Duodenal mucosa (tissue), 2 donors: ENCODE results near the gene SERINC5.

ENCODE experiments used
- H3K27ac ChIP-seq: one replicate; pipeline ENCODE4 v1.7.0; 2013; ENCODE audit warnings: low read depth, low read length
- H3K27me3 ChIP-seq, 2 donors: one replicate each; pipeline ENCODE4 v1.7.0; 2013; ENCODE audit warnings: low read length in 2 of 2, control low read depth in 1 of 2; ENCODE audit not compliant: insufficient read depth in 2 of 2, control insufficient read depth in 1 of 2
- H3K36me3 ChIP-seq, 2 donors: one replicate each; pipeline ENCODE4 v1.7.0; 2013; ENCODE audit warnings: low read length in 2 of 2, control low read depth in 1 of 2; ENCODE audit not compliant: insufficient read depth in 2 of 2, control insufficient read depth in 1 of 2
- H3K4me1 ChIP-seq, 2 donors: one replicate each; pipeline ENCODE4 v1.7.0; 2013; ENCODE audit warnings: low read length in 2 of 2, control low read depth in 1 of 2; ENCODE audit not compliant: insufficient read depth in 2 of 2, control insufficient read depth in 1 of 2
- H3K4me3 ChIP-seq, 2 donors: one replicate each; pipeline ENCODE4 v1.7.0; 2013; ENCODE audit warnings: low read length in 2 of 2, low read depth in 1 of 2
- H3K9ac ChIP-seq, 2 donors: one replicate each; pipeline ENCODE4 v1.7.0; 2013; ENCODE audit warnings: low read length in 2 of 2, low read depth in 1 of 2
- H3K9me3 ChIP-seq, 2 donors: one replicate each; pipeline ENCODE4 v1.7.0; 2013; ENCODE audit warnings: low read length in 2 of 2, control low read depth in 1 of 2; ENCODE audit not compliant: control insufficient read depth in 1 of 2

Gene SERINC5

DNA sequence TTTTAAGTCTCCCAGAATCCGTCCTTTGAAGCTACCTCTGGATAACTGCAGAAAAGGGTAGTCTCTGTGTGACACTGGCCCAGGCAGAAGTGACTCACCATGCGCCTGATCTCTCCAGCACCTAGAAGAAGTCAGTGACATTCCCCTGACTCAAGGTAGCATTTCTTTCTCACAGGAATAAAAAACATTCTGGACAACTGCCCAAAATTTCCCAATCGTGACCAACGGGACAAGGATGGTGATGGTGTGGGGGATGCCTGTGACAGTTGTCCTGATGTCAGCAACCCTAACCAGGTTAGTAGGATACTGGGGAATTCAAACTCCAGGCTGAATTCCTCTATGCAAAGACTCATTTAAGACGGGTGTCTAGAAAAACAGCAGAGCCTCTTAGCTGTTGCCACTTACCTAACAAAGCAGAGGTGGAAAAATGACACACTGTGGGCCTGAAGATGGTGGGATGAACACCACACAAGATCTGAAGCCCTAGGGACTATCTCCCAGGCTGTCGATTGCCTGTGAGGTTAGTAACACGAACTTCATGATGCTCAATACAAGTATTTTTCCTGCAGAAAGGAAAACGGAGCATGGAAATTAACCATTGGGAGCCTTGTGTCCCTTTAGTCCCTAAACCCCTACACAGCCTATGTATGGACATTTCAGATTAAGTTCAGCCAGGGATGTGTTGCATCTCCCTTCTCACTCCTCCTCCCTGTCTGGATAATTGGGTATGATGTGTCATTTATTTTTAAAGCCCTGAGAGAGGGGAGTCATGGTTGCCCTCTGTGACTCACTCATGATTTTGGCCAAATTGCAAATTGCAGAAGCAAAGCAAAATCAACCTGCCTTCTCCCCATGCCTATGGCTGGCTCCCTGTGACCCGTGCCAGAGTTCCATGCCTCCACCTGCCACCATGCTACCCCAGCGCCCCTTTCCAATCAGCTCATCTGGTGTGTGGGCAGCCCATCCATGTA, 183.5 kb downstream of the SERINC5 start:
- H3K4me1 ChIP-seq, result peaks cover 6 to 9% of the 10 kb centered on the region in 2 donors
- H3K9me3 ChIP-seq, result no peaks in the 10 kb centered on the region
- H3K9ac ChIP-seq, result no peak overlapping the region
- no peak overlapping the region for H3K27ac ChIP-seq
- no peaks in the 10 kb centered on the region for H3K36me3 ChIP-seq
- no peak overlapping the region for H3K4me3 ChIP-seq
- H3K27me3 ChIP-seq, result no peaks in the 10 kb centered on the region

DNA sequence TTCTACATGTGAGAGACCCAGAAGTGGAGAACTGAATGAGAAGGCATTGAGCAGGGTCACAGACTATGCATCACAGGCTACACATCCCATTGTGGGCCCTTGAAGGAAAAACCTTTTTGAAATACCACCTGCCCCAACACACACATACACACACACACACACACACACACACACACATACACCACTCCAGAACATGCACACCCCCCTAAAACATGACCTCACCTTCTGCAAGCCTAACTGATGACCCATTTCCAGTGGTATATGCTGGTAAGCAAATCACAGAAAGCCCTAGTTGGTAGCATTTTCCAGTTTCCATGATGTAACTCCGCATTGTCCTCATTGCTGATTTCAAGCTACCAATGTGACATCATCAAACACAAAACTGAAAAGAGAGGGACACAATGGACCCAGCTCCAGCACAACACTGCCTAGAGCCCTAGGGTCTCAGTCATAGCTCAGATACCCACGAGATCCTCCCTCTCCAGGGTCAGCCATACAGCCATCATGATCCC, 184.3 kb downstream of the SERINC5 start:
- H3K9ac ChIP-seq, result no peak overlapping the region
- H3K4me3 ChIP-seq, result no peak overlapping the region
- no peaks in the 10 kb centered on the region for H3K27me3 ChIP-seq
- peaks cover 6 to 9% of the 10 kb centered on the region in 2 donors for H3K4me1 ChIP-seq
- H3K9me3 ChIP-seq, result no peaks in the 10 kb centered on the region
- H3K27ac ChIP-seq, result no peak overlapping the region
- no peaks in the 10 kb centered on the region for H3K36me3 ChIP-seq

DNA sequence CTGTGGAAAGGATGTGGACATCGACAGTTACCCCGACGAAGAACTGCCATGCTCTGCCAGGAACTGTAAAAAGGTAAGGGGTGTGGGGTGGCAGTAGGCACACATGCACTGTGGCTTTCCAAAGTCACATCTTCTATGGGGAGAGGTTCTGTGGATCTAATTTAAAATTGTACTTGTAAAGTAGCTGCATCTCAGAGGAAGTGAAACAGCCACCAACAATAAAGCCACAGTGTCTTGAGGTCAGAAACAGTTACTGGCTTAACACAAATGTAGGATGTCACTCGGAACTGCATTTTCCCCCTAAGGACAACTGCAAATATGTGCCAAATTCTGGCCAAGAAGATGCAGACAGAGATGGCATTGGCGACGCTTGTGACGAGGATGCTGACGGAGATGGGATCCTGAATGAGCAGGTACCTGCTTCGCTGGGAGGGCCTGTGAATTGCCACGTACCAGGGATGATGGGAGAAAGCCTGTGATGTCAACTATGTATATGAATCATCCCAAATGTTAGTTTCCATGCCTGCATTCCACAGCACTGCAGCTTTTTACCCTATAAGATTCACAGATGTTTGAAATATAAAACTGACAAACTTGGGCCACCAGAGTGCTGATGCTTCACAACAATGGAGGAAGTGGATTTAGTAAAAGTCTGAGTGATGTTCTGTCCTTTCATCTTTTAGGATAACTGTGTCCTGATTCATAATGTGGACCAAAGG, 185.4 kb downstream of the SERINC5 start:
- Histone ChIP-seq H3K4me3 (no peak overlapping the region), H3K9me3 (no peaks in the 10 kb centered on the region), H3K27me3 (no peaks in the 10 kb centered on the region), H3K27ac (no peak overlapping the region), H3K36me3 (no peaks in the 10 kb centered on the region), H3K9ac (no peak overlapping the region), H3K4me1 (peaks cover 6 to 9% of the 10 kb centered on the region in 2 donors)

DNA sequence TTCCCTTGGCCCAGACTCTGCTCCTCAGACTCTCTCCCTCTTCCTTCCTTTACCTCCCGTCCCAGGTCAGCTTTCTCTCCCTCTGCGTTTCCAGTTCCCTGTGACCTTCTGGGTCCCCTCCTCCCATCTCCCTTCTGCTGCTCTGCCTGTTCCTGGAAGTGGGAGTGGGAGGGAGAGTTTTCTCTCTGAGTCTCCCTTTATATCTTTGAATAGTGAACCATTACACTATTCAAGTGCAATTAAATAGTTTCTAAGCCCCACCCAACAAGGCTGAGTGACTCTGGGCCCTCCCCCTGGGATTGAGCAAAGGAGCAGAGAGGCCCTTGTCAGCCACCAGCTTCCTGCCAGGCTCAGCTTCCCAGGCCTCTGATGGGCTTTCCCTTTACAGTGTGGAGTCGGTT, 185.9 kb downstream of the SERINC5 start:
- no peak overlapping the region for H3K9ac ChIP-seq
- H3K27ac ChIP-seq, result no peak overlapping the region
- H3K4me3 ChIP-seq, result no peak overlapping the region
- H3K36me3 ChIP-seq, result no peaks in the 10 kb centered on the region
- H3K9me3 ChIP-seq, result no peaks in the 10 kb centered on the region
- H3K27me3 ChIP-seq, result no peaks in the 10 kb centered on the region
- peaks cover 6 to 9% of the 10 kb centered on the region in 2 donors for H3K4me1 ChIP-seq

DNA sequence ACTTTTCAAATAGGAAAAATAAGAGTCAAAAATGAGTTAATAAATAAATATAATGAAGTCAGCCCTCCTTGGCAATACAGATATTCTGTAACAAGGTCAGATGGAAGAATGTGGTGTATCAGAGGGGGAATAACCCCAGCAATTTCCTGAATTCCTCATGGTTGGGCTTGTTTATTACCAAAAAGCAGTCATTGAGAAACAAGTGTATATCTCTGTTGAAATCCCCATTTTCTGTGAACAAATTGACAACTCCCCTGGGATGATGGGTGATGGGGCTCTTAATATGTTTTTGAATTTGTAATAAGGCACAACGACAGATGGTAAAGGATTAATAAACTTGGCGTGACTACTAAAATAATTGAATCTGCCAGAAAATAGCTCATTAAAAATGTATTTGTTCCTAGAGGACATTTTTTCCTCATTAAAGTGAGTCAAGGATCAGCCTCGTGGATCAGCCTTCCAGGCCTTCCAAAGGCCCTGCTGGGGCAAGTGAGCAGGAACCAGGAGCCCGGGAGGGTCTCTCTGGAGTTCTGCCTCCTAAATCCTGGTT, 186.5 kb downstream of the SERINC5 start:
- no peaks in the 10 kb centered on the region for H3K9me3 ChIP-seq
- H3K9ac ChIP-seq, result no peak overlapping the region
- H3K27ac ChIP-seq, result no peak overlapping the region
- H3K4me1 ChIP-seq, result peaks cover 6 to 9% of the 10 kb centered on the region in 2 donors
- H3K27me3 ChIP-seq, result no peaks in the 10 kb centered on the region
- H3K4me3 ChIP-seq, result no peak overlapping the region
- no peaks in the 10 kb centered on the region for H3K36me3 ChIP-seq

DNA sequence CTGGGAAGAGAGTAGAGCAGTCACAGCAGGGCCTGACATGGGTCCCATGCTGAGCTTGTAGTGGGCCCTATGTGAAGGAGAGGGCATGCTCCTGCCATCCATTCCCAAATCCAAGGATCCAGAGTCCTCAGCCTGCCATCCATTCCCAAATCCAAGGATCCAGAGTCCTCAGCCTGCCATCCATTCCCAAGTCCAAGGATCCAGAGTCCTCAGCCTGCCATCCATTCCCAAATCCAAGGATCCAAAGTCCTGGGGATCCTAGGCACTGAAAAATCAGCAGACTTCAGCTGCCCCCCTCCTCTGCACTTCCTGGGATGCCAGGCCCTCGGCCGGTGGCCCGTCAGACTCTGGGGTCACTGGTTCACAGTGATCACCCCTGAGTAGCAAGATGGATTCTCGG, 187.1 kb downstream of the SERINC5 start:
- Histone ChIP-seq H3K36me3 (no peaks in the 10 kb centered on the region), H3K4me3 (no peak overlapping the region), H3K27ac (no peak overlapping the region), H3K9ac (no peak overlapping the region), H3K27me3 (no peaks in the 10 kb centered on the region), H3K4me1 (peaks cover 6 to 9% of the 10 kb centered on the region in 2 donors), H3K9me3 (no peaks in the 10 kb centered on the region)

DNA sequence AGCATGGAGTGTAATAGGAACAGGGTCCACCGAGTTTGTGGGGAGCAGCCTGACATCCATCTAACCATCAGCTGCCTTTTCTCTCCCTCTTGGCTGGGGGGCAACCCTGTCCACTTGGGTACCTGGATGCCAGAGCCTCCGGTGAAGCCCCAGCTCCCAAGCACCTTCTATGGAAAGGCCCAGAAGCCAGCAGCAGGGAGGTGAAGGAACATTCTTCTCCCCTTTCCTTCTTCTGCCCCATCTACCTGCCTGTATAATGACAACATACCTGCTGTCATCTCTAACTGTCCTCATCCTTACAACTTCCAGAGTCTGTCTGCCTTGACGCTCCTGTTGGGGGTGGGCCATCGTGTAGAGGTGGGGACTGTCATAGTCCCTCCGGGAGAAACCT, 187.6 kb downstream of the SERINC5 start:
- H3K27ac ChIP-seq, result no peak overlapping the region
- peaks cover 6 to 9% of the 10 kb centered on the region in 2 donors for H3K4me1 ChIP-seq
- no peak overlapping the region for H3K9ac ChIP-seq
- no peaks in the 10 kb centered on the region for H3K36me3 ChIP-seq
- H3K9me3 ChIP-seq, result no peaks in the 10 kb centered on the region
- H3K27me3 ChIP-seq, result no peaks in the 10 kb centered on the region
- H3K4me3 ChIP-seq, result no peak overlapping the region

DNA sequence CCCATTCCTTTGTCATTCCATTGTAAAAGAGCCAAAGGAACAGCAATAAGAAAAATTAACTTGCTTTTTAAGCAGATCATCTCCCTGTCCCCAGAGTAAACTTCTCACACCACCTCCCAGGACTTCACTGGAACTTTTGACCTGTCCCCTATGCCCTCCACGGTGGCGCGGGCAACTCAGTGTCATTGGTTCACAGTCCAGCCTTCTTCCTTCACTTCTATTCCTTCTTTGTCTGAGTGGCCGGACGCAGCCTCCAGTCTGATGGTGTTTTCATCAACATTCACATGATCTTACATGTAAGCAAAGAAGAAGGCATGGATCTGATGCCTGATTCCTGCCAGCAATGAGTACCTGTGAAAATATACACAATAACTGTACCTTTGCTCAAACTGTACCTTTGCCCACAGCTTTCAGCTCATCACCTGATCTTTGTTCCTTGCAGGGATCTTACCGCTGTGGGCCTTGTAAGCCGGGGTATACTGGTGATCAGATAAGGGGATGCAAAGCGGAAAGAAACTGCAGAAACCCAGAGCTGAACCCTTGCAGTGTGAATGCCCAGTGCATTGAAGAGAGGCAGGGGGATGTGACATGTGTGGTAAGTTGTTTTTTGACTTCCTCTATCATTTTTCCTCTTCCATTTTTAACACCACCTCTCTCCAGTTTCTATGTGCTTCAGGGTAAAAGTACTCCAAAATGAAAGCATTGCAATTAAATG, 188.2 kb downstream of the SERINC5 start:
- H3K9ac ChIP-seq, result no peak overlapping the region
- no peaks in the 10 kb centered on the region for H3K27me3 ChIP-seq
- H3K36me3 ChIP-seq, result no peaks in the 10 kb centered on the region
- H3K4me3 ChIP-seq, result no peak overlapping the region
- H3K4me1 ChIP-seq, result peaks cover 6 to 9% of the 10 kb centered on the region in 2 donors
- no peak overlapping the region for H3K27ac ChIP-seq
- H3K9me3 ChIP-seq, result no peaks in the 10 kb centered on the region

DNA sequence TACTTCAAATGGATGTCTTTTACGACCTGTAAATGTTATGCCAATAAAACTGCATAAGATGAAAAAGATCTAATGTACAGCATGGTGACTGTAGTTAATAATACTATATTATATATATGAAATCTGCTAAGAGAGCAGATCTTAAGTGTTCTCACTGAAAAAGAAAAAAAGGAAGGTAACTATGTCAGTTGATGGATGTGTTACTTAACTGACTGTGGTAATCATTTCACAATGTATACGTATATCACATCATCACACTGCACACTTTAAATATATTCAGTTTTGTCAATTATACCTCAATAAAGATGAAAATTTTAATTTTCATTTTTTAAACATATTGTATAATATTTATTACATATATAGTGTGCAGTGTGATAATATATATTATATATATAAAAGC, 188.8 kb downstream of the SERINC5 start:
- Histone ChIP-seq H3K27me3 (no peaks in the 10 kb centered on the region), H3K27ac (no peak overlapping the region), H3K4me3 (no peak overlapping the region), H3K9ac (no peak overlapping the region), H3K4me1 (peaks cover 6 to 9% of the 10 kb centered on the region in 2 donors), H3K9me3 (no peaks in the 10 kb centered on the region), H3K36me3 (no peaks in the 10 kb centered on the region)
